Testis (tissue), 2 donors: Measurements from ENCODE around the gene ASTN1.

Experiments
- POLR2A ChIP-seq: fragments of 450-650 bp; IDR thresholded peaks from one replicate; pipeline ENCODE4 v1.6.1; 2017; ENCODE audit warnings: antibody characterized with exemption, mild to moderate bottlenecking, moderate library complexity
- TF ChIP-seq, protein P1 (sequence below), 3 experiments: fragments of 450-650 bp in 2 of 3; fragments of 200-600 bp in 1 of 3; sonication (generic) in 1 of 3; IDR thresholded peaks; one replicate each; pipeline ENCODE4 v1.5.1; 2016 to 2019; ENCODE audit warnings: antibody characterized with exemption in 3 of 3, mild to moderate bottlenecking in 2 of 3, moderate library complexity in 1 of 3

DNA sequence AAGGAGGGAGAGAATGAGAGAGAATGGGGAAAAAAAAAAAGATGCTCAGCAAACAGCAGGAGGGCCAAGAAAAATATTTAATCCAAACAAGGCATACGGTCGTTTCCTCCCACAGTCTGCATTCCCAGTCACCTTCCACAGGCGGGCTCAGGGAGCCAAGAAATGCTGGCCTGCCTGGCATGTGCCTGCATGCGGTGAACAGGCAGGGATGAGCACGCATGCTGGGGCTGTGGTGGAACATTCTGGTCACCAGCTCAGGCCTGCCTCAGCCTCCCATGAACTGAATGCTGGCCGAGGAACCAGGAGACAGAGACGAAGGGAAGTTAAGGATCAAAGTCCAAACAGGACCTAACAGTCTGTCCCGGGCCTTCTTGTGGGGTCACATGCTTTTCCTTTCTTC, 335.3 kb downstream of the ASTN1 start:
- TF ChIP-seq, protein P1, sequence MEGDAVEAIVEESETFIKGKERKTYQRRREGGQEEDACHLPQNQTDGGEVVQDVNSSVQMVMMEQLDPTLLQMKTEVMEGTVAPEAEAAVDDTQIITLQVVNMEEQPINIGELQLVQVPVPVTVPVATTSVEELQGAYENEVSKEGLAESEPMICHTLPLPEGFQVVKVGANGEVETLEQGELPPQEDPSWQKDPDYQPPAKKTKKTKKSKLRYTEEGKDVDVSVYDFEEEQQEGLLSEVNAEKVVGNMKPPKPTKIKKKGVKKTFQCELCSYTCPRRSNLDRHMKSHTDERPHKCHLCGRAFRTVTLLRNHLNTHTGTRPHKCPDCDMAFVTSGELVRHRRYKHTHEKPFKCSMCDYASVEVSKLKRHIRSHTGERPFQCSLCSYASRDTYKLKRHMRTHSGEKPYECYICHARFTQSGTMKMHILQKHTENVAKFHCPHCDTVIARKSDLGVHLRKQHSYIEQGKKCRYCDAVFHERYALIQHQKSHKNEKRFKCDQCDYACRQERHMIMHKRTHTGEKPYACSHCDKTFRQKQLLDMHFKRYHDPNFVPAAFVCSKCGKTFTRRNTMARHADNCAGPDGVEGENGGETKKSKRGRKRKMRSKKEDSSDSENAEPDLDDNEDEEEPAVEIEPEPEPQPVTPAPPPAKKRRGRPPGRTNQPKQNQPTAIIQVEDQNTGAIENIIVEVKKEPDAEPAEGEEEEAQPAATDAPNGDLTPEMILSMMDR (IDR thresholded peaks at IDR 0.05), result no peak
- no peak for TF ChIP-seq POLR2A
